ENCODE measurements around the gene GDPD5. TPM values are rescaled to one million over a fixed set of nuclear protein-coding genes. Genes with fewer than 3 reads are reported as not detected.
A peak's percentile ranks its signal among the peaks of the same experiment; 100 is the strongest.

Gene GDPD5
- total RNA-seq, 3 donors from 2014 or later (not counting 1 experiment from before 2014, with no cell fraction given) = 49.7 to 95.2 (median 60.2) TPM

- intact Hi-C loops (cut with micrococcal nuclease) = no loop called here
Measured at GRCh38 chr11:75449271-75449670, 76.5 kb downstream of the GDPD5 start.

GRCh38 chr11:75447415-75447814 lies 78.3 kb downstream of the GDPD5 start:
- Histone ChIP-seq H3K27me3 (ENCODE audit: control insufficient read depth, insufficient read depth, low read length) (no peaks in the 10 kb centered on the region), H3K27ac (ENCODE audit: low read length) (no peak overlapping the region), H3K4me1 (ENCODE audit: control insufficient read depth, insufficient read depth, low read length) (no peaks in the 10 kb centered on the region), H3K4me3 (ENCODE audit: low read length) (no peak overlapping the region), H3K9me3 (ENCODE audit: control insufficient read depth, insufficient read depth, low read length) (peaks cover 4% of the 10 kb centered on the region), H3K36me3 (ENCODE audit: control insufficient read depth, insufficient read depth, low read length) (peaks cover 2% of the 10 kb centered on the region)
- Mint-ChIP-seq H3K27me3 (ENCODE audit: low read depth in 2 of 2) (peaks cover 2 to 14% of the 10 kb centered on the region in 2 donors), H3K36me3 (no peaks in the 10 kb centered on the region), H3K4me1 (peaks cover 4% of the 10 kb centered on the region in 2 donors), H3K4me3 (no peak overlapping the region), H3K27ac (no peak overlapping the region), H3K9me3 (no peaks in the 10 kb centered on the region)
- no peak for TF ChIP-seq CTCF (IDR thresholded peaks at IDR 0.05)
- intact Hi-C loops (cut with micrococcal nuclease) = no loop called here
- ATAC-seq (no peak), DNase-seq (no peak)
- WGBS (ENCODE audit: insufficient coverage) = 80% methylated on average over 3 of the region's 5 CpGs

More at GRCh38 chr11:75449271-75449670, 76.5 kb downstream of the GDPD5 start:
- no peaks in the 10 kb centered on the region for H3K27me3 ChIP-seq (ENCODE audit: control insufficient read depth, insufficient read depth, low read length)
- peaks cover 4% of the 10 kb centered on the region for H3K9me3 ChIP-seq (ENCODE audit: control insufficient read depth, insufficient read depth, low read length)
- Mint-ChIP-seq H3K36me3 (no peaks in the 10 kb centered on the region), H3K27ac (no peak overlapping the region), H3K4me1 (peaks cover 4% of the 10 kb centered on the region in 2 donors), H3K9me3 (no peaks in the 10 kb centered on the region), H3K27me3 (ENCODE audit: low read depth in 2 of 2) (peaks cover 2 to 7% of the 10 kb centered on the region in 2 donors), H3K4me3 (no peak overlapping the region)
- peaks cover 1% of the 10 kb centered on the region for H3K36me3 ChIP-seq (ENCODE audit: control insufficient read depth, insufficient read depth, low read length)
- WGBS (ENCODE audit: insufficient coverage) = 83% methylated on average over 10 of the region's 10 CpGs
- H3K4me3 ChIP-seq (ENCODE audit: low read length) = no peak overlapping the region
- TF ChIP-seq CTCF (IDR thresholded peaks at IDR 0.05) = no peak
- no peak overlapping the region for H3K27ac ChIP-seq (ENCODE audit: low read length)
- no peak for DNase-seq
- no peak for ATAC-seq
- H3K4me1 ChIP-seq (ENCODE audit: control insufficient read depth, insufficient read depth, low read length) = no peaks in the 10 kb centered on the region

GRCh38 chr11:75445315-75445953 lies 80.3 kb downstream of the GDPD5 start:
- Mint-ChIP-seq H3K4me3 (no peak overlapping the region), H3K27ac (no peak overlapping the region), H3K36me3 (no peaks in the 10 kb centered on the region), H3K27me3 (ENCODE audit: low read depth in 2 of 2) (peaks cover 2 to 14% of the 10 kb centered on the region in 2 donors), H3K4me1 (peaks cover 4% of the 10 kb centered on the region in 2 donors), H3K9me3 (no peaks in the 10 kb centered on the region)
- Histone ChIP-seq H3K27me3 (ENCODE audit: control insufficient read depth, insufficient read depth, low read length) (no peaks in the 10 kb centered on the region), H3K27ac (ENCODE audit: low read length) (no peak overlapping the region), H3K4me3 (ENCODE audit: low read length) (no peak overlapping the region), H3K36me3 (ENCODE audit: control insufficient read depth, insufficient read depth, low read length) (peaks cover 2% of the 10 kb centered on the region), H3K4me1 (ENCODE audit: control insufficient read depth, insufficient read depth, low read length) (no peaks in the 10 kb centered on the region), H3K9me3 (ENCODE audit: control insufficient read depth, insufficient read depth, low read length) (no peaks in the 10 kb centered on the region)
- DNase-seq (peak; percentile 72 to 84), ATAC-seq (peak; percentile 76 to 99 (median 95))
- peak; percentile 91 for TF ChIP-seq CTCF (IDR thresholded peaks at IDR 0.05)
- WGBS (ENCODE audit: insufficient coverage) = 22% methylated on average over 6 of the region's 6 CpGs
- intact Hi-C loops (cut with micrococcal nuclease) = loop anchor here (1.0 kb wide), 1 partner anchor 87 kb away; no protein-coding TSS in a partner anchor

- Histone ChIP-seq H3K27ac (ENCODE audit: low read length) (no peak overlapping the region), H3K4me3 (ENCODE audit: low read length) (no peak overlapping the region), H3K9me3 (ENCODE audit: control insufficient read depth, insufficient read depth, low read length) (no peaks in the 10 kb centered on the region), H3K4me1 (ENCODE audit: control insufficient read depth, insufficient read depth, low read length) (no peaks in the 10 kb centered on the region), H3K36me3 (ENCODE audit: control insufficient read depth, insufficient read depth, low read length) (peaks cover 2% of the 10 kb centered on the region), H3K27me3 (ENCODE audit: control insufficient read depth, insufficient read depth, low read length) (no peaks in the 10 kb centered on the region)
- peaks cover 6 to 14% of the 10 kb centered on the region in 2 donors for H3K27me3 Mint-ChIP-seq (ENCODE audit: low read depth in 2 of 2)
- intact Hi-C loops (cut with micrococcal nuclease) = no loop called here
- H3K27ac Mint-ChIP-seq = no peak overlapping the region
- peaks cover 4 to 9% of the 10 kb centered on the region in 2 donors for H3K4me1 Mint-ChIP-seq
- no peak overlapping the region for H3K4me3 Mint-ChIP-seq
- no peaks in the 10 kb centered on the region for H3K36me3 Mint-ChIP-seq
- DNase-seq (no peak), ATAC-seq (no peak)
- 84% methylated on average over 12 of the region's 12 CpGs for WGBS (ENCODE audit: insufficient coverage)
- TF ChIP-seq CTCF (IDR thresholded peaks at IDR 0.05) = no peak
- H3K9me3 Mint-ChIP-seq = no peaks in the 10 kb centered on the region
Measured at GRCh38 chr11:75443043-75443442, 82.7 kb downstream of the GDPD5 start.

Measured in natural killer cell (primary cell).